Mucosa of gallbladder (tissue), 1 donor: ENCODE measurements around the gene TRIM10. TPM values are rescaled to one million over a fixed set of nuclear protein-coding genes. Genes with fewer than 3 reads are reported as not detected.
A peak's percentile ranks its signal among the peaks of the same experiment; 100 is the strongest.
"Not testable (repeated sequence)": the region's sequence is repeated elsewhere in the genome, so short reads cannot be mapped to it uniquely, and the experiment has no call there.

Experiments
- DNase-seq: peaks from one replicate; pipeline ENCODE4 v3.0.0-alpha.2; 2020; ENCODE audit warnings: low spot score
- total RNA-seq: library from RNA; stranded (reverse); gene quantifications from one replicate; pipeline ENCODE4 v1.2.1, GENCODE V29; 2021
- donor health status: DM: no; HTN: no; CAD: no.

The TRIM10 gene
- total RNA-seq, 1 donor from 2014 or later, result 5.4 TPM

GRCh38 chr6:30154709-30155519, 6.1 kb downstream of the TRIM10 start:
- peak; percentile 59 for DNase-seq

- DNase-seq, result no peak
Observed at GRCh38 chr6:30154061-30154460, 7.0 kb downstream of the TRIM10 start.

GRCh38 chr6:30152910-30153610, 8.0 kb downstream of the TRIM10 start:
- no peak for DNase-seq

- no peak for DNase-seq
Observed at GRCh38 chr6:30152016-30152673, 8.9 kb downstream of the TRIM10 start.

GRCh38 chr6:30151580-30151979, 9.4 kb downstream of the TRIM10 start:
- DNase-seq, result no peak

- DNase-seq, result no peak
Observed at GRCh38 chr6:30150671-30151395, 10.2 kb downstream of the TRIM10 start.

GRCh38 chr6:30149858-30150550, 11.0 kb downstream of the TRIM10 start:
- no peak for DNase-seq

GRCh38 chr6:30149234-30149633, 11.8 kb downstream of the TRIM10 start:
- no peak for DNase-seq

GRCh38 chr6:30147096-30147495, 13.9 kb downstream of the TRIM10 start:
- DNase-seq, result no peak

GRCh38 chr6:30145818-30146217, 15.2 kb downstream of the TRIM10 start:
- DNase-seq, result no peak

- no peak for DNase-seq
Observed at GRCh38 chr6:30144811-30145210, 16.2 kb downstream of the TRIM10 start.

GRCh38 chr6:30143780-30144179, 17.2 kb downstream of the TRIM10 start:
- no peak for DNase-seq

- DNase-seq, result no peak
Observed at GRCh38 chr6:30142665-30143064, 18.3 kb downstream of the TRIM10 start.

- not testable (repeated sequence) for DNase-seq
Observed at GRCh38 chr6:30140240-30140639, 20.8 kb downstream of the TRIM10 start.

- DNase-seq, result no peak
Observed at GRCh38 chr6:30136570-30137286, 24.3 kb downstream of the TRIM10 start.

GRCh38 chr6:30135757-30136156, 25.3 kb downstream of the TRIM10 start, which contains the start of gene TRIM40:
Gene TRIM40 (plus strand): TSS chr6:30136140. CDS start chr6:30137037, 897 bp downstream.
- no peak for DNase-seq

GRCh38 chr6:30135147-30135546, 25.9 kb downstream of the TRIM10 start:
- no peak for DNase-seq

- DNase-seq, result no peak
Observed at GRCh38 chr6:30131947-30132497, 29.0 kb downstream of the TRIM10 start.

- peak; percentile 76 for DNase-seq
Observed at GRCh38 chr6:30130887-30131862, 29.8 kb downstream of the TRIM10 start.
